ENCODE measurements around the gene IKZF4. TPM values are rescaled to one million over a fixed set of nuclear protein-coding genes. Genes with fewer than 3 reads are reported as not detected.
"Not testable (repeated sequence)": the region's sequence is repeated elsewhere in the genome, so short reads cannot be mapped to it uniquely, and the experiment has no call there.

IKZF4 gene
- polyA plus RNA-seq, 1 donor (not counting 4 experiments of a cell fraction or from before 2014, with no cell fraction given), result 1.1 TPM

DNA sequence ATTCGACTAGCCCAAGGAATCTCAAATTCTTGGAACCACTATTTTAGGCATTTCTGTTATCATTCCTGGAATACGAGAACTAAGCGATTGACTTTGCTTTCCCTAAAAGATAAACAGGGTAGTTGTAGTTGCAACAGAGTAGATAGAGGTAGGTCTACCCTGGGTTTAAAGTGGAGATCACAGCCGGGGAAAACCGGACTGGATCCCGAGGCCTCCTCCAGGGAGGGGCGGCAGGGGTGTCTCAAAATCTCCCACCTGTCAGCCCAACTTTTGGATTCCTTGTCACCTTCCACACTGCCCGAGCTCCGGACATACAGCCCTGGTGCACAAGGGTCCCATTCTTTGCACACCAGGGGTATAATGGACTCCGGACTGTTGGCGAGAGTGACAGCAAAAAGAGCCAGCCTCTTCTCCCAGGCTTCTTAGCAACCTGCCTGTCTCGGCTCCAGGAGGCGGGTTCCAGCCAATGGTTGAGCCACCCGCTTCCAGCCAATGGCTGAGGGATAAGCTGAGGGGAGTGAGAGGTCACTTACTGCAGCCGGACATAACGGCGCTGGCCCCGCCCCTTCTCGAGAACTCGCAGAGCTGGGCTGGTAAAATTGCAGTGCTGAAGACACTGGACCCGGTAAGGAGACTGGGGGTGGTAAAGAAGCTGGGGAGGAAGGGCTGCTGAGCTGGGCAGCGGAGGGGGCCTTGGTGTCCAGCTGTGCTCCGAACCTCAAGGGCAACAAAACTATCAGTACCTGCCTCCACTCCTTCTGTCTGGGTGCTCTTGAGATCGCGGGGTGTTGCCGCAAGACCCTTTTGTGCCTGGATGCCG lies 23.9 kb upstream of the IKZF4 start, which contains the start of gene SUOX:
TSS of gene SUOX (plus strand) at position 562 of the 820 bp plus-strand sequence. CDS start 4,946 bp downstream, outside the sequence.
- peak within 1 kb of the TSS; percentile 36 for H3K27ac ChIP-seq (ENCODE audit: control insufficient read depth, insufficient read depth, low read length)
- H2AFZ ChIP-seq (ENCODE audit: control insufficient read depth, low read length), result peak within 1 kb of the TSS; percentile 89
- H3K9me1 ChIP-seq (ENCODE audit: control insufficient read depth, extremely low read depth, insufficient read depth, low read length), result no peaks in the 10 kb centered on the region

DNA sequence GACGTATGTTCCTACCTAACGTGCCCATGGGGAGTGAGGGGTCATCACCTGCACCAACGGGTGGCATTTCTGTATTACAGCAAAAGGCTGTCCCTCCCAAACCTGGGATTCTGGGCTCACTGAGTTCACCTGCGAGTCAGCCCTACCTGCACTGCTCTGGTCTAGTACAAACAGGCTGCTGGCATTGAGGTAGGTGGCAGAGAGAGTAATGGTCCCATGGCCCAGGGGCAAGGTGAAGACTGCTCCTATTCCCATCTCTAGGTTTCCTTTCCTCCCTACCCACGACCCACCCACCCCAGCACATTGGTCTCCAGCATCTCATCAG lies 23.3 kb upstream of the IKZF4 start:
- peak overlapping the region; percentile 78 for H3K4me2 ChIP-seq (ENCODE audit: control insufficient read depth, extremely low read depth, insufficient read depth, low read depth, low read length)
- H3K9ac ChIP-seq (ENCODE audit: control insufficient read depth, extremely low read depth, insufficient read depth, low read length), result peak overlapping the region; percentile 58
- H3K9me1 ChIP-seq (ENCODE audit: control insufficient read depth, extremely low read depth, insufficient read depth, low read length), result no peaks in the 10 kb centered on the region
- H3K4me3 ChIP-seq (ENCODE audit: control insufficient read depth in 2 of 3, extremely low read depth in 1 of 3, insufficient read depth in 2 of 3, low read depth in 1 of 3, low read length in 3 of 3), result peak overlapping the region; percentile 52 to 85 (median 75)
- H3K9me3 ChIP-seq (ENCODE audit: control insufficient read depth, low read depth, low read length), result no peaks in the 10 kb centered on the region
- H3K27me3 ChIP-seq (ENCODE audit: control insufficient read depth, extremely low read depth, insufficient read depth, low read length), result no peaks in the 10 kb centered on the region
- DNase-seq (ENCODE audit: low read depth, low spot score) (no peak), FAIRE-seq (no peak)
- H3K79me2 ChIP-seq (ENCODE audit: control insufficient read depth, insufficient read depth, low read length), result no peaks in the 10 kb centered on the region
- H3K27ac ChIP-seq (ENCODE audit: control insufficient read depth, insufficient read depth, low read length), result no peak overlapping the region
- TF ChIP-seq, protein P1, sequence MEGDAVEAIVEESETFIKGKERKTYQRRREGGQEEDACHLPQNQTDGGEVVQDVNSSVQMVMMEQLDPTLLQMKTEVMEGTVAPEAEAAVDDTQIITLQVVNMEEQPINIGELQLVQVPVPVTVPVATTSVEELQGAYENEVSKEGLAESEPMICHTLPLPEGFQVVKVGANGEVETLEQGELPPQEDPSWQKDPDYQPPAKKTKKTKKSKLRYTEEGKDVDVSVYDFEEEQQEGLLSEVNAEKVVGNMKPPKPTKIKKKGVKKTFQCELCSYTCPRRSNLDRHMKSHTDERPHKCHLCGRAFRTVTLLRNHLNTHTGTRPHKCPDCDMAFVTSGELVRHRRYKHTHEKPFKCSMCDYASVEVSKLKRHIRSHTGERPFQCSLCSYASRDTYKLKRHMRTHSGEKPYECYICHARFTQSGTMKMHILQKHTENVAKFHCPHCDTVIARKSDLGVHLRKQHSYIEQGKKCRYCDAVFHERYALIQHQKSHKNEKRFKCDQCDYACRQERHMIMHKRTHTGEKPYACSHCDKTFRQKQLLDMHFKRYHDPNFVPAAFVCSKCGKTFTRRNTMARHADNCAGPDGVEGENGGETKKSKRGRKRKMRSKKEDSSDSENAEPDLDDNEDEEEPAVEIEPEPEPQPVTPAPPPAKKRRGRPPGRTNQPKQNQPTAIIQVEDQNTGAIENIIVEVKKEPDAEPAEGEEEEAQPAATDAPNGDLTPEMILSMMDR (optimal IDR thresholded peaks at IDR 0.05 in 1 of 3, IDR thresholded peaks at IDR 0.05 in 1 of 3, conservative IDR thresholded peaks at IDR 0.05 in 1 of 3; ENCODE audit: extremely low read depth in 1 of 3, insufficient read depth in 2 of 3, low read length in 3 of 3), result no peak
- TF ChIP-seq EZH2 (IDR thresholded peaks at IDR 0.05; ENCODE audit: low read length), result no peak
- H4K20me1 ChIP-seq (ENCODE audit: control insufficient read depth, extremely low read depth, insufficient read depth, low read length), result no peaks in the 10 kb centered on the region
- dilution Hi-C loops (cut with MboI; ENCODE audit: extremely low pct_ligation_motif_present, low sequenced_read_pairs), result no loop called here
- H3K36me3 ChIP-seq (ENCODE audit: control insufficient read depth in 2 of 2, extremely low read depth in 1 of 2, insufficient read depth in 2 of 2, low read length in 2 of 2), result peaks cover 15 to 19% of the 10 kb centered on the region in 2 experiments
- H3K4me1 ChIP-seq (ENCODE audit: control insufficient read depth, extremely low read depth, insufficient read depth, low read length), result peaks cover 6% of the 10 kb centered on the region
- H2AFZ ChIP-seq (ENCODE audit: control insufficient read depth, low read length), result peak overlapping the region; percentile 87

More for the DNA sequence above, 23.9 kb upstream of the IKZF4 start, which contains the start of gene SUOX:
- FAIRE-seq (peak; percentile 78), DNase-seq (ENCODE audit: low read depth, low spot score) (peak; percentile 66)
- Histone ChIP-seq H3K79me2 (ENCODE audit: control insufficient read depth, insufficient read depth, low read length) (no peaks in the 10 kb centered on the region), H3K9me3 (ENCODE audit: control insufficient read depth, low read depth, low read length) (no peaks in the 10 kb centered on the region), H3K4me1 (ENCODE audit: control insufficient read depth, extremely low read depth, insufficient read depth, low read length) (peaks cover 6% of the 10 kb centered on the region), H3K4me2 (ENCODE audit: control insufficient read depth, extremely low read depth, insufficient read depth, low read depth, low read length) (peak within 1 kb of the TSS; percentile 78), H4K20me1 (ENCODE audit: control insufficient read depth, extremely low read depth, insufficient read depth, low read length) (no peaks in the 10 kb centered on the region), H3K36me3 (ENCODE audit: control insufficient read depth in 2 of 2, extremely low read depth in 1 of 2, insufficient read depth in 2 of 2, low read length in 2 of 2) (peaks cover 19 to 20% of the 10 kb centered on the region in 2 experiments), H3K27me3 (ENCODE audit: control insufficient read depth, extremely low read depth, insufficient read depth, low read length) (no peaks in the 10 kb centered on the region), H3K9ac (ENCODE audit: control insufficient read depth, extremely low read depth, insufficient read depth, low read length) (peak within 1 kb of the TSS; percentile 58), H3K4me3 (ENCODE audit: control insufficient read depth in 2 of 3, extremely low read depth in 1 of 3, insufficient read depth in 2 of 3, low read depth in 1 of 3, low read length in 3 of 3) (peak within 1 kb of the TSS; percentile 52 to 85 (median 75))
- dilution Hi-C loops (cut with MboI; ENCODE audit: extremely low pct_ligation_motif_present, low sequenced_read_pairs), result no loop called here
- TF ChIP-seq, protein P1 (optimal IDR thresholded peaks at IDR 0.05 in 1 of 3, IDR thresholded peaks at IDR 0.05 in 1 of 3, conservative IDR thresholded peaks at IDR 0.05 in 1 of 3; ENCODE audit: extremely low read depth in 1 of 3, insufficient read depth in 2 of 3, low read length in 3 of 3), result no peak
- no peak for TF ChIP-seq EZH2 (IDR thresholded peaks at IDR 0.05; ENCODE audit: low read length)

DNA sequence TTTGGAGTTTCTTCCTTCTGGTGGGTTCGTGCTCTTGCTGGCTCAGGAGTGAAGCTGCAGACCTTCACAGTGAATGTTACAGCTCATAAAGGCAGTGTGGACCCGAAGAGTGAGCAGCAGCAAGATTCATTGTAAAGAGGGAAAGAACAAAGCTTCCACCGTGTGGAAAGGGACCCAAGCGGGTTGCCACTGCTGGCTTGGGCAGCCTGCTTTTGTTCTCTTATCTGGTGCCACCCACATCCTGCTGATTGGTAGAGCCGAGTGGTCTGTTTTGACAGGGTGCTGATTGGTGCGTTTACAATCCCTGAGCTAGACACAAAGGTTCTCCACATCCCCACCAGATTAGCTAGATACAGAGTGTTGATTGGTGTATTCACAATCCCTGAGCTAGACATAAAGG lies 21.3 kb upstream of the IKZF4 start:
- H3K79me2 ChIP-seq (ENCODE audit: control insufficient read depth, insufficient read depth, low read length); H4K20me1 ChIP-seq (ENCODE audit: control insufficient read depth, extremely low read depth, insufficient read depth, low read length); H3K9me3 ChIP-seq (ENCODE audit: control insufficient read depth, low read depth, low read length); H3K4me3 ChIP-seq (ENCODE audit: control insufficient read depth in 2 of 3, extremely low read depth in 1 of 3, insufficient read depth in 2 of 3, low read depth in 1 of 3, low read length in 3 of 3); DNase-seq (ENCODE audit: low read depth, low spot score); H3K27me3 ChIP-seq (ENCODE audit: control insufficient read depth, extremely low read depth, insufficient read depth, low read length); H3K9ac ChIP-seq (ENCODE audit: control insufficient read depth, extremely low read depth, insufficient read depth, low read length); H3K4me2 ChIP-seq (ENCODE audit: control insufficient read depth, extremely low read depth, insufficient read depth, low read depth, low read length); FAIRE-seq; H3K9me1 ChIP-seq (ENCODE audit: control insufficient read depth, extremely low read depth, insufficient read depth, low read length); H2AFZ ChIP-seq (ENCODE audit: control insufficient read depth, low read length); H3K36me3 ChIP-seq (ENCODE audit: control insufficient read depth in 2 of 2, extremely low read depth in 1 of 2, insufficient read depth in 2 of 2, low read length in 2 of 2); H3K4me1 ChIP-seq (ENCODE audit: control insufficient read depth, extremely low read depth, insufficient read depth, low read length); H3K27ac ChIP-seq (ENCODE audit: control insufficient read depth, insufficient read depth, low read length); dilution Hi-C loops (cut with MboI; ENCODE audit: extremely low pct_ligation_motif_present, low sequenced_read_pairs): not testable (repeated sequence)
